Stimulated activated naive CD8-positive, alpha-beta T cell treated with anti-CD3 and anti-CD28 coated beads, Interleukin-15, Interleukin-2, amounts not matched to agents 100 U/mL and 50 U/mL, for 24 hours (primary cell): Measurements from ENCODE around the gene KCND2.

Source experiments
- ATAC-seq: fragments of 150-1000 bp; cut with Tn5 transposase; one replicate; pipeline ENCODE4 v1.10.0; 2021
- DNase-seq: peaks from one replicate; pipeline ENCODE4 v3.0.0; 2021

Gene KCND2

GRCh38 chr7:120586571-120586970 lies 313.6 kb downstream of the KCND2 start:
- DNase-seq, result no peak
- no peak for ATAC-seq

- DNase-seq, result no peak
- no peak for ATAC-seq
Measured at GRCh38 chr7:120587243-120587642, 314.3 kb downstream of the KCND2 start.

GRCh38 chr7:120588416-120588815 lies 315.4 kb downstream of the KCND2 start:
- no peak for ATAC-seq
- no peak for DNase-seq

GRCh38 chr7:120588862-120589261 lies 315.9 kb downstream of the KCND2 start:
- DNase-seq, result no peak
- ATAC-seq, result no peak

- no peak for ATAC-seq
Measured at GRCh38 chr7:120600607-120601006, 327.6 kb downstream of the KCND2 start.

GRCh38 chr7:120603366-120603765 lies 330.4 kb downstream of the KCND2 start:
- ATAC-seq (no peak), DNase-seq (no peak)

More at GRCh38 chr7:120600607-120601006, 327.6 kb downstream of the KCND2 start:
- DNase-seq, result no peak

GRCh38 chr7:120609136-120609753 lies 336.3 kb downstream of the KCND2 start:
- DNase-seq (no peak), ATAC-seq (no peak)

- DNase-seq, result no peak
- ATAC-seq, result no peak
Measured at GRCh38 chr7:120611975-120612374, 339.0 kb downstream of the KCND2 start.

GRCh38 chr7:120615703-120616102 lies 342.7 kb downstream of the KCND2 start:
- DNase-seq (no peak), ATAC-seq (no peak)

GRCh38 chr7:120617275-120617674 lies 344.3 kb downstream of the KCND2 start:
- DNase-seq (no peak), ATAC-seq (no peak)

- DNase-seq (no peak), ATAC-seq (no peak)
Measured at GRCh38 chr7:120628251-120628650, 355.3 kb downstream of the KCND2 start.

- DNase-seq, result no peak
- ATAC-seq, result no peak
Measured at GRCh38 chr7:120639884-120640283, 366.9 kb downstream of the KCND2 start.

- no peak for ATAC-seq
Measured at GRCh38 chr7:120645966-120646365, 373.0 kb downstream of the KCND2 start.

GRCh38 chr7:120654241-120654640 lies 381.3 kb downstream of the KCND2 start:
- ATAC-seq, result no peak
- no peak for DNase-seq

More at GRCh38 chr7:120645966-120646365, 373.0 kb downstream of the KCND2 start:
- no peak for DNase-seq

GRCh38 chr7:120658516-120658915 lies 385.5 kb downstream of the KCND2 start:
- ATAC-seq, result no peak

GRCh38 chr7:120662291-120662690 lies 389.3 kb downstream of the KCND2 start:
- no peak for DNase-seq
- no peak for ATAC-seq

More at GRCh38 chr7:120658516-120658915, 385.5 kb downstream of the KCND2 start:
- DNase-seq, result no peak

- ATAC-seq, result no peak
- DNase-seq, result no peak
Measured at GRCh38 chr7:120665068-120665467, 392.1 kb downstream of the KCND2 start.

GRCh38 chr7:120675076-120675475 lies 402.1 kb downstream of the KCND2 start:
- no peak for ATAC-seq

GRCh38 chr7:120677535-120677934 lies 404.6 kb downstream of the KCND2 start:
- DNase-seq (no peak), ATAC-seq (no peak)

More at GRCh38 chr7:120675076-120675475, 402.1 kb downstream of the KCND2 start:
- DNase-seq, result no peak

- DNase-seq (no peak), ATAC-seq (no peak)
Measured at GRCh38 chr7:120680985-120681384, 408.0 kb downstream of the KCND2 start.

GRCh38 chr7:120684463-120684862 lies 411.5 kb downstream of the KCND2 start:
- no peak for DNase-seq
- ATAC-seq, result no peak

GRCh38 chr7:120691915-120692314 lies 418.9 kb downstream of the KCND2 start:
- ATAC-seq (no peak), DNase-seq (no peak)

- ATAC-seq (no peak), DNase-seq (no peak)
Measured at GRCh38 chr7:120695848-120696247, 422.9 kb downstream of the KCND2 start.

GRCh38 chr7:120700796-120701195 lies 427.8 kb downstream of the KCND2 start:
- ATAC-seq (no peak), DNase-seq (no peak)
